ENCODE data around the gene NTM.

The NTM gene

DNA sequence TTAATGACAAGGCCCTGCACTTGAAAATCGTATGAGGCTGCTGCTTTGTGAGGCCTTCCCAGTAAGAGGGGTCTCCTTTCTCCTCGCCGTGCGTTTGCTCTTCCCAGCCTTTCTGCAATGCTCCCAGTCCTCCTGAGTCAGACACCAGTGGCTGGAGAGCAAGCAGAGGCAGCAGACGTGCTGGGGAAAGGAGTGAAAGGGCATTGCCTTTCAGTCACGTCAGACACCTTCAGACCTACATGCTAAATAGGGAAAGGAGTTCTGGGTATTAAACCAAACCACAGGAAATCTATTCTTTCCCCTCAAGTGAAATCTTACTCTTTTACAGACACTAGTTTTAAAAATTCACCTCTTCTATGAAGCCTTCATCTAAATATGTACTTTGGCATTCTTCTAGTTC lies 274.8 kb downstream of the NTM start:
- H3K36me3 ChIP-seq (ENCODE audit: control insufficient read depth, insufficient read depth, low read length, severe bottlenecking): no peaks in the 10 kb centered on the region
- H3K27me3 ChIP-seq (replicated peaks; ENCODE audit: control insufficient read depth, insufficient read depth, low read length): peaks cover 30% of the 10 kb centered on the region
- H3K4me1 ChIP-seq (ENCODE audit: control insufficient read depth, insufficient read depth, low read length): no peaks in the 10 kb centered on the region
- H3K4me3 ChIP-seq (ENCODE audit: low read length): no peak overlapping the region
- no peak for DNase-seq (ENCODE audit: low read depth)
- H3K9ac ChIP-seq (ENCODE audit: low read length): no peak overlapping the region
- peaks cover 3% of the 10 kb centered on the region for H3K9me3 ChIP-seq (ENCODE audit: control insufficient read depth, low read length)

GRCh38 chr11:131649856-131650255 lies 279.4 kb downstream of the NTM start:
- H3K4me3 ChIP-seq (ENCODE audit: low read length): no peak overlapping the region
- peaks cover 3% of the 10 kb centered on the region for H3K9me3 ChIP-seq (ENCODE audit: control insufficient read depth, low read length)
- no peaks in the 10 kb centered on the region for H3K4me1 ChIP-seq (ENCODE audit: control insufficient read depth, insufficient read depth, low read length)
- H3K27me3 ChIP-seq (replicated peaks; ENCODE audit: control insufficient read depth, insufficient read depth, low read length): peaks cover 33% of the 10 kb centered on the region
- no peak for DNase-seq (ENCODE audit: low read depth)
- no peaks in the 10 kb centered on the region for H3K36me3 ChIP-seq (ENCODE audit: control insufficient read depth, insufficient read depth, low read length, severe bottlenecking)
- H3K9ac ChIP-seq (ENCODE audit: low read length): no peak overlapping the region

DNA sequence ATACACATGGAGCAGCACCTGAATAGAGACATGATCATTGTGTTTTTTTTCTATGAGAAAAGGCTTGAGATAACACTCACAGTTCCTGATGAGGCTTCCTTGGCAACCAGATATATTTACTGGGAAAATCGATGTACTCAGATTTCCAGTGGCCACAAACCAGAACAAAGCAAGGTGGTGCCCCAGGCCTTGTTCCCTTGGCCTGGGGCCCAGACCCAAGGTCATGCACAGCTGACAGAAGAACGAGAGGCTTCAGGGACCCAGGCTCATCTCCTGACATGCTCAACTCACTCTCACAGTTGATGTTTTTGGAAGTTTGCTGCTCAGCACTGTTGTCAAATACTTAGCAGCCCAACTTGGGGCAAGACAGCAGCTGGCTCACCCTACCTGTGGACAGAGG lies 281.8 kb downstream of the NTM start:
- H3K36me3 ChIP-seq (ENCODE audit: control insufficient read depth, insufficient read depth, low read length, severe bottlenecking): no peaks in the 10 kb centered on the region
- no peak overlapping the region for H3K4me3 ChIP-seq (ENCODE audit: low read length)
- no peak overlapping the region for H3K9ac ChIP-seq (ENCODE audit: low read length)
- peaks cover 3% of the 10 kb centered on the region for H3K9me3 ChIP-seq (ENCODE audit: control insufficient read depth, low read length)
- DNase-seq (ENCODE audit: low read depth): no peak
- peaks cover 45% of the 10 kb centered on the region for H3K27me3 ChIP-seq (replicated peaks; ENCODE audit: control insufficient read depth, insufficient read depth, low read length)
- no peaks in the 10 kb centered on the region for H3K4me1 ChIP-seq (ENCODE audit: control insufficient read depth, insufficient read depth, low read length)

DNA sequence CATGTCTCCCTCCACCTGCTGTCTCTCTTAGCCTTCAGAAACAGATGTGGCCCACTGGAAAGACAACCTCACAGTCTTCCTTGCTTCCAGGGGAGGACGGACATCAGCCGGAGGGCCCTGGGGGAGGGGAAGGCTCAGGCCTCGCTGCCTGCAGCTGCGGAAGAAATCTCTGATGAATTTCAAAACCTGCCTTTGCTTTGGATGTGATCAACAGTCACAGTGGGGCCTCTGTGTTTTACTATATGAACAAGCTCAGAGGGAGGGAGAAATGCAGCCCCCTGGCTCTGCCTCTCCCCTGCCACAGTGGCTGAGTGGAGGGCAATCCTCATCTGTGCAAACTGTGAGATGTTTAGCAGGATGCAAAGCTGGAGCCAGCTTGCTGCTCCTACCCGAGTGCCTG lies 282.8 kb downstream of the NTM start:
- no peaks in the 10 kb centered on the region for H3K4me1 ChIP-seq (ENCODE audit: control insufficient read depth, insufficient read depth, low read length)
- no peak for DNase-seq (ENCODE audit: low read depth)
- H3K36me3 ChIP-seq (ENCODE audit: control insufficient read depth, insufficient read depth, low read length, severe bottlenecking): no peaks in the 10 kb centered on the region
- H3K4me3 ChIP-seq (ENCODE audit: low read length): no peak overlapping the region
- H3K9me3 ChIP-seq (ENCODE audit: control insufficient read depth, low read length): no peaks in the 10 kb centered on the region
- H3K9ac ChIP-seq (ENCODE audit: low read length): no peak overlapping the region
- H3K27me3 ChIP-seq (replicated peaks; ENCODE audit: control insufficient read depth, insufficient read depth, low read length): peaks cover 51% of the 10 kb centered on the region

DNA sequence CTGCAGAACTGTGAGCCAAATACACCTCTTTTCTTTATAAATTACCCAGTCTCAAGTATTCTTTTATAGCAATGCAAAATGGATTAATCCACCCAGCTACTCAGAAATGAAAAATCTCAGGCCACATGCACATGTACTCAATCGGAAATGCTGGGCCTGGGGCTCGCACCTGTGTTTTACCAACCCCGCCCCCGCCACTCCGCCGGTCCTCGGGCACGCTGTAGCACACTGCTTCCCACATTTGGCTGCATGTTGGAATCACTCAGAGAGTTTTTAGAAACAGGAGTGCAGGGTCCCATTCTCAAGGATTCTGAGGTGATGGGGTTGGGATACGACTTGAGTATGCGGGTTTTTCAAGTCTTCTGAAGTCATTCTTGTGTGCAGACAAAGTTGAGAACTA lies 284.4 kb downstream of the NTM start:
- no peak for DNase-seq (ENCODE audit: low read depth)
- Histone ChIP-seq H3K4me1 (ENCODE audit: control insufficient read depth, insufficient read depth, low read length) (no peaks in the 10 kb centered on the region), H3K27me3 (replicated peaks; ENCODE audit: control insufficient read depth, insufficient read depth, low read length) (peaks cover 49% of the 10 kb centered on the region), H3K9ac (ENCODE audit: low read length) (no peak overlapping the region), H3K4me3 (ENCODE audit: low read length) (no peak overlapping the region), H3K36me3 (ENCODE audit: control insufficient read depth, insufficient read depth, low read length, severe bottlenecking) (no peaks in the 10 kb centered on the region), H3K9me3 (ENCODE audit: control insufficient read depth, low read length) (no peaks in the 10 kb centered on the region)

GRCh38 chr11:131656179-131656838 lies 285.9 kb downstream of the NTM start:
- no peaks in the 10 kb centered on the region for H3K4me1 ChIP-seq (ENCODE audit: control insufficient read depth, insufficient read depth, low read length)
- peaks cover 47% of the 10 kb centered on the region for H3K27me3 ChIP-seq (replicated peaks; ENCODE audit: control insufficient read depth, insufficient read depth, low read length)
- no peak overlapping the region for H3K9ac ChIP-seq (ENCODE audit: low read length)
- H3K4me3 ChIP-seq (ENCODE audit: low read length): no peak overlapping the region
- no peak for DNase-seq (ENCODE audit: low read depth)
- H3K36me3 ChIP-seq (ENCODE audit: control insufficient read depth, insufficient read depth, low read length, severe bottlenecking): no peaks in the 10 kb centered on the region
- no peaks in the 10 kb centered on the region for H3K9me3 ChIP-seq (ENCODE audit: control insufficient read depth, low read length)

DNA sequence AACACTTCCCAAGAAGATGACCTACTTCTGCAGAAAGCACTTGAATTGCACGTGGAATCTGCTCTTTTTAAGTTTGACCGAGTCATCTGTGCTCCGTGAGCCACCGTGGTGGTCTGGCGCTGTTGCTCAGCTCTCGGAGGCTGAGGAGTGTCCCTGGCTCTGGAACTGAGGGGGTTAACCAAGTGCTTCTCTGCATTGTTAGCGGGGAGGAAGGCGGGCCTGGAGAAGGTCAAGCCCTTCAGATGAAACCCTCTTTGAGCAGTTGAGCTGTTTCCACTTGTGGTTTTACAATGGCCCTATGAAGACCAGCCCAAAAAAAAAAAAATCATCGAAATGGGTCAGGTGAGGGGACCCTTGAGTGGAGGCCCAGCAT lies 286.4 kb downstream of the NTM start:
- Histone ChIP-seq H3K4me1 (ENCODE audit: control insufficient read depth, insufficient read depth, low read length) (no peaks in the 10 kb centered on the region), H3K36me3 (ENCODE audit: control insufficient read depth, insufficient read depth, low read length, severe bottlenecking) (no peaks in the 10 kb centered on the region), H3K4me3 (ENCODE audit: low read length) (no peak overlapping the region), H3K9ac (ENCODE audit: low read length) (no peak overlapping the region), H3K9me3 (ENCODE audit: control insufficient read depth, low read length) (no peaks in the 10 kb centered on the region), H3K27me3 (replicated peaks; ENCODE audit: control insufficient read depth, insufficient read depth, low read length) (peaks cover 47% of the 10 kb centered on the region)
- DNase-seq (ENCODE audit: low read depth): no peak

DNA sequence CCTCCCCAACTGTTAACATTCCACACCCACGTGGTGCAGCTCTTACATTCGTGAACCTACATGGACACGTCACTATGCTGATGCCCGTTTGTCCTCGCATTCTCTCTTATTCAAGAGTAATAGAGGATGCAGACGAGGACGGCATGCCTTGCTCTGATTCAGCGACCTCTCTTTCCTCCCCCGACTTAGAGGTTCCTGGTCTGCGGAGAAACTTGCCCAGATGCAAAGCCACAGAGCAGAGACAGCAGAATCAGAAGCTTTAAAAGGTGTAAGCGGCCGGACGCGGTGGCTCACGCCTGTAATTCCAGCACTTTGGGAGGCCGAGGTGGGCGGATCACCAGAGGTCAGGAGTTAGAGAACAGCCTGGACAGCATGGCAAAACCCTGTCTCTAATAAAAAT lies 288.0 kb downstream of the NTM start:
- no peak for DNase-seq (ENCODE audit: low read depth)
- Histone ChIP-seq H3K4me1 (ENCODE audit: control insufficient read depth, insufficient read depth, low read length) (no peaks in the 10 kb centered on the region), H3K27me3 (replicated peaks; ENCODE audit: control insufficient read depth, insufficient read depth, low read length) (peaks cover 36% of the 10 kb centered on the region), H3K4me3 (ENCODE audit: low read length) (no peak overlapping the region), H3K9ac (ENCODE audit: low read length) (no peak overlapping the region), H3K36me3 (ENCODE audit: control insufficient read depth, insufficient read depth, low read length, severe bottlenecking) (no peaks in the 10 kb centered on the region), H3K9me3 (ENCODE audit: control insufficient read depth, low read length) (no peaks in the 10 kb centered on the region)

GRCh38 chr11:131658952-131659351 lies 288.5 kb downstream of the NTM start:
- peaks cover 31% of the 10 kb centered on the region for H3K27me3 ChIP-seq (replicated peaks; ENCODE audit: control insufficient read depth, insufficient read depth, low read length)
- no peak for DNase-seq (ENCODE audit: low read depth)
- no peak overlapping the region for H3K9ac ChIP-seq (ENCODE audit: low read length)
- H3K9me3 ChIP-seq (ENCODE audit: control insufficient read depth, low read length): no peaks in the 10 kb centered on the region
- no peaks in the 10 kb centered on the region for H3K36me3 ChIP-seq (ENCODE audit: control insufficient read depth, insufficient read depth, low read length, severe bottlenecking)
- no peaks in the 10 kb centered on the region for H3K4me1 ChIP-seq (ENCODE audit: control insufficient read depth, insufficient read depth, low read length)
- H3K4me3 ChIP-seq (ENCODE audit: low read length): no peak overlapping the region

- no peak overlapping the region for H3K9ac ChIP-seq (ENCODE audit: low read length)
- no peak for DNase-seq (ENCODE audit: low read depth)
- no peaks in the 10 kb centered on the region for H3K36me3 ChIP-seq (ENCODE audit: control insufficient read depth, insufficient read depth, low read length, severe bottlenecking)
Observed at GRCh38 chr11:131659931-131660330, 289.5 kb downstream of the NTM start.

DNA sequence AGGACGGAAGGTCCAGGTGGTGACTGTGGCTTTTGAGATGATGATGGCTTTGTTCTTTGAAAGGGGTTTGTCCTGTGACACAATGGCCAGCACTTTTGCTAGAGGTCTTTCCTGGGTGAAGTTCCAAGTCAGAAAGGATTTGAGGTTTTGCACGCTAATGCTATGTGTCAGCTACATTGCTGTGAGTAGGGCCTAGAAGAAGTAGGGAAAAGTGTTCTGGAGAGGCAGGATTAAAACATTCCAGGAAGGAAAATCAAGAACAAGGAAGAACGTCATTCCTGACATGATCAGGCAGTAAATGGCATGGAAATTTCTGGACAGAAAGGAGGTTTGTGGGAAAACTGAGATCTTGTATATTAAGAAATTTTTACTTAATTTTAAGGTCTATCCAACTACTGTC lies 290.7 kb downstream of the NTM start:
- Histone ChIP-seq H3K9me3 (ENCODE audit: control insufficient read depth, low read length) (no peaks in the 10 kb centered on the region), H3K4me3 (ENCODE audit: low read length) (no peak overlapping the region), H3K27me3 (replicated peaks; ENCODE audit: control insufficient read depth, insufficient read depth, low read length) (peaks cover 17% of the 10 kb centered on the region), H3K9ac (ENCODE audit: low read length) (no peak overlapping the region), H3K36me3 (ENCODE audit: control insufficient read depth, insufficient read depth, low read length, severe bottlenecking) (no peaks in the 10 kb centered on the region), H3K4me1 (ENCODE audit: control insufficient read depth, insufficient read depth, low read length) (peaks cover 1% of the 10 kb centered on the region)
- peak; percentile 10 for DNase-seq (ENCODE audit: low read depth)

More at GRCh38 chr11:131659931-131660330, 289.5 kb downstream of the NTM start:
- no peaks in the 10 kb centered on the region for H3K9me3 ChIP-seq (ENCODE audit: control insufficient read depth, low read length)
- no peaks in the 10 kb centered on the region for H3K4me1 ChIP-seq (ENCODE audit: control insufficient read depth, insufficient read depth, low read length)
- no peak overlapping the region for H3K4me3 ChIP-seq (ENCODE audit: low read length)
- H3K27me3 ChIP-seq (replicated peaks; ENCODE audit: control insufficient read depth, insufficient read depth, low read length): peaks cover 28% of the 10 kb centered on the region

DNA sequence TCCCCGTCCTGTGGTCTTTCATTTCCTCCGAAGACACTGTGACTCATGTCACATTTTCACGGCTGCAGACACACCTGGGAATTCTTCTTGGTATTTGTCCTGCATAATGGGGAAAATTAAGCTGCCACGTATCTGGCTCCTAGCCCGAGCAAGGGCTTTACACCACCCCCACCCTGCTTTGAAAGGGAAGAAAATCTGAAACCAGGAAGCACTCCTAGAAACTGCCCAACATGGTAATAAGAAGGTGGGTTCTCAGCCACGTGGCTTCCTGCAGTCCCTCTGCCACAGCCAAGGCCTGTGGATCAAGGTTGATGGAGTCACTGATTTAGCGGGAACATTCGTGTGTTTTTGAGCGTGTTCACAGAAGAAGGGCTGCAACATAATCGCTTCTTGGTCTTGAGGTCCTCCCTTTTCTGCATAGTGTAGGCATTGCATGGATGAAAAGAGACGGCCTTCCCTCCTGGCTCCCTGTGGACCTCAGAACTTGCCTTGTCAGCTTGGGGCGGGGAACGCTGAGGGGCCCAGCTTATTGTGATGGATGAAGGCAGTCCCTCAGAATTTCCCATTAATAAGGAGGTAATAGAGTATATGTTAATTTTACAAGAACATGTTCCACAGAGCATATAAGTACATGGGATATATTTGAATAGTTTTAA lies 292.0 kb downstream of the NTM start:
- Histone ChIP-seq H3K9me3 (ENCODE audit: control insufficient read depth, low read length) (no peaks in the 10 kb centered on the region), H3K9ac (ENCODE audit: low read length) (no peak overlapping the region), H3K36me3 (ENCODE audit: control insufficient read depth, insufficient read depth, low read length, severe bottlenecking) (no peaks in the 10 kb centered on the region), H3K4me1 (ENCODE audit: control insufficient read depth, insufficient read depth, low read length) (peaks cover 10% of the 10 kb centered on the region), H3K4me3 (ENCODE audit: low read length) (no peak overlapping the region), H3K27me3 (replicated peaks; ENCODE audit: control insufficient read depth, insufficient read depth, low read length) (peaks cover 7% of the 10 kb centered on the region)
- DNase-seq (ENCODE audit: low read depth): no peak

All from adipocyte (in vitro differentiated cells).